Measurements from ENCODE around the gene P3H2.

P3H2 gene

DNA sequence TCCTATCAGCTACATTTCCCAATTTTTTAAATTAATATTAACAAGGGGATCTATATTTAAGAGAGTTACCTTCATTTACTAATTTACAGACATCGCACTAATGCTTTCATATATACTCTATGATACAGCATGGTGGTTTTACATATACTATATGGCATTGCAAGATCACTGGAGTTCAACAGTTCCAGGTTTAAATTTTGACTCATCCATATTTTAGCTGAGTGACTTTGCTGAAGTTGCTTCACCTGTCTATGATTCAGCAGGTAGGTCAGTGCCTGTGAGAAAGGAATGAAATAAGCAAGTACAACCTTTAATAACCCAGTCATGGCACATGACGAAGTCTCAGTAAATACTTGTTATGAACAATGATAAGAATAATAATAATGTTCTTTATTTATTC, 211.1 kb downstream of the P3H2 start:
- no peak for TF ChIP-seq YY1 (IDR thresholded peaks at IDR 0.05; ENCODE audit: insufficient read depth, insufficient read length)
- no peak for TF ChIP-seq ZNF274 (IDR thresholded peaks at IDR 0.05; ENCODE audit: low read depth, low read length)
- TF ChIP-seq SUZ12 (IDR thresholded peaks at IDR 0.05; ENCODE audit: extremely low read depth, insufficient read depth, insufficient read length) = no peak
- no peaks in the 10 kb centered on the region for H3K9me3 ChIP-seq (ENCODE audit: insufficient read depth, low read length)
- no peak overlapping the region for H3K4me3 ChIP-seq (ENCODE audit: insufficient read length, low read depth)
- no peak overlapping the region for H3K9ac ChIP-seq (ENCODE audit: insufficient read length, low read depth)
- no peaks in the 10 kb centered on the region for H3K27me3 ChIP-seq (ENCODE audit: insufficient read depth, insufficient read length)
- DNase-seq (ENCODE audit: low read depth, low spot score) = no peak
- no peaks in the 10 kb centered on the region for H3K4me1 ChIP-seq (ENCODE audit: insufficient read depth, insufficient read length)
- no peaks in the 10 kb centered on the region for H3K36me3 ChIP-seq (ENCODE audit: insufficient read depth, insufficient read length, low read length)

DNA sequence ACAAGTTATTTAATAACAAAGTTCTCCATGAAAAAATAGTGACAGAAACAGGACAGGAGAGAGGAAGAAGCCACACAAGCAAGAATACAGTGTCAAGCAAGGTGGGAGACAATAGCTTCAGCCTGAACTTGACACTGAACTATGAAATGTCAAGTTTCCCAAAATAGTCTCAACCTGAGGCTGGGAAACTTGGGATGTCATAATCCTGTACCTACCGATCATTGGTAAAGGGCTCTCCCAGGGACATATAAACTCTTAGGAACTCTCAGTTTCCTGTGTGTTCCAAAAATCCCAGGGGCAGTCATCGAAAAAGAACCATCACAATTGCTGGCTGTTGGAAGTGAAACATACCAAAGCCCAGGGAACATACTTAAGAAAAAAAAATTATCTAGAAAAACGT, 211.6 kb downstream of the P3H2 start:
- no peaks in the 10 kb centered on the region for H3K36me3 ChIP-seq (ENCODE audit: insufficient read depth, insufficient read length, low read length)
- TF ChIP-seq ZNF274 (IDR thresholded peaks at IDR 0.05; ENCODE audit: low read depth, low read length) = no peak
- no peak for TF ChIP-seq YY1 (IDR thresholded peaks at IDR 0.05; ENCODE audit: insufficient read depth, insufficient read length)
- no peak for TF ChIP-seq SUZ12 (IDR thresholded peaks at IDR 0.05; ENCODE audit: extremely low read depth, insufficient read depth, insufficient read length)
- no peak overlapping the region for H3K9ac ChIP-seq (ENCODE audit: insufficient read length, low read depth)
- H3K4me1 ChIP-seq (ENCODE audit: insufficient read depth, insufficient read length) = no peaks in the 10 kb centered on the region
- H3K4me3 ChIP-seq (ENCODE audit: insufficient read length, low read depth) = no peak overlapping the region
- no peak for DNase-seq (ENCODE audit: low read depth, low spot score)
- H3K9me3 ChIP-seq (ENCODE audit: insufficient read depth, low read length) = no peaks in the 10 kb centered on the region
- H3K27me3 ChIP-seq (ENCODE audit: insufficient read depth, insufficient read length) = no peaks in the 10 kb centered on the region

DNA sequence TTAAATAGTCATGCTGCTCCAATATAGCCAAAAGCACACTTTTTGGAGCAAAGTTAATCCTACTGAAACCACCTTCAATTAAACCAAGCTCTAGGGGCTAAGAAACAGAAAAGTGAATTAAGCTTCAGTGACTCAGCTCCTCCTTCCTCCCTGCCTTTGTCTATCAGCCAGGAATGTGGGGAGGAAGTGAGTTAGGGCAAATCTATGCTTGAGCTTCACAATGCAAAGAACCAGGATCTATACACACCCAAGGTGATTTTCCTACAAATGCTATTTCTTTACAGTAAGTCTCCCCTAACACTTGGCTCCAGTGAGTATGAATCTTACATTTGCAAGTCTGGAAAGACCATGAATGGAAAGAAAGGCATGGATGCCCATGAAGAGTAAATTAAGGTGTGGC, 212.1 kb downstream of the P3H2 start:
- H3K9me3 ChIP-seq (ENCODE audit: insufficient read depth, low read length) = no peaks in the 10 kb centered on the region
- DNase-seq (ENCODE audit: low read depth, low spot score) = peak; percentile 11
- no peak for TF ChIP-seq YY1 (IDR thresholded peaks at IDR 0.05; ENCODE audit: insufficient read depth, insufficient read length)
- no peak for TF ChIP-seq ZNF274 (IDR thresholded peaks at IDR 0.05; ENCODE audit: low read depth, low read length)
- TF ChIP-seq SUZ12 (IDR thresholded peaks at IDR 0.05; ENCODE audit: extremely low read depth, insufficient read depth, insufficient read length) = no peak
- no peaks in the 10 kb centered on the region for H3K4me1 ChIP-seq (ENCODE audit: insufficient read depth, insufficient read length)
- no peak overlapping the region for H3K9ac ChIP-seq (ENCODE audit: insufficient read length, low read depth)
- no peaks in the 10 kb centered on the region for H3K36me3 ChIP-seq (ENCODE audit: insufficient read depth, insufficient read length, low read length)
- H3K27me3 ChIP-seq (ENCODE audit: insufficient read depth, insufficient read length) = no peaks in the 10 kb centered on the region
- no peak overlapping the region for H3K4me3 ChIP-seq (ENCODE audit: insufficient read length, low read depth)

DNA sequence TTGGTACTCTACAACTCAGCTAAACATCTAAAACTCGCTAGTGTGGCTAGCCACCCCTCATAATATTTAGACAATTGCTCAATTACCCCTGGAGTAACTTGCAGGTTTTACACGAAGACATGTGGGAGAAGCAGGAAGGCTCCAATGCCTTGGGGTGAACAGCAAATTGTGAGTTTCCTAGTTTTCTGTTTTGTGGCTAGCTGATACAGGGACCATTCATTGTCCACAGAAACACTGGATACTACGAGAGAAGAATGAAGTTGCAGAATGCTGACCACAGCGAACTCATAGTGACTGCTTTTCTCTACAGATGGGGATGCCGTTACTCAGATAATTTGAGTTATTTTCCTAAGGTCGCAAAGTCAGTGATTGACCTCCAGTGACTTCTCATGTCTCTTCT, 212.9 kb downstream of the P3H2 start:
- TF ChIP-seq YY1 (IDR thresholded peaks at IDR 0.05; ENCODE audit: insufficient read depth, insufficient read length) = no peak
- TF ChIP-seq ZNF274 (IDR thresholded peaks at IDR 0.05; ENCODE audit: low read depth, low read length) = no peak
- no peak for TF ChIP-seq SUZ12 (IDR thresholded peaks at IDR 0.05; ENCODE audit: extremely low read depth, insufficient read depth, insufficient read length)
- H3K4me1 ChIP-seq (ENCODE audit: insufficient read depth, insufficient read length) = no peaks in the 10 kb centered on the region
- H3K36me3 ChIP-seq (ENCODE audit: insufficient read depth, insufficient read length, low read length) = no peaks in the 10 kb centered on the region
- H3K9me3 ChIP-seq (ENCODE audit: insufficient read depth, low read length) = no peaks in the 10 kb centered on the region
- no peak overlapping the region for H3K9ac ChIP-seq (ENCODE audit: insufficient read length, low read depth)
- H3K4me3 ChIP-seq (ENCODE audit: insufficient read length, low read depth) = no peak overlapping the region
- H3K27me3 ChIP-seq (ENCODE audit: insufficient read depth, insufficient read length) = no peaks in the 10 kb centered on the region
- DNase-seq (ENCODE audit: low read depth, low spot score) = no peak
